ENCODE data around the gene KCNS1. TPM values are rescaled to one million over a fixed set of nuclear protein-coding genes. Genes with fewer than 3 reads are reported as not detected.

KCNS1 gene
- total and polyA plus RNA-seq, 2 experiments from 2014 or later = 0.37 to 3.2 TPM

GRCh38 chr20:45091366-45091765 is 9.6 kb downstream of the KCNS1 start:
- Histone ChIP-seq H2AFZ (no peak overlapping the region), H3K4me1 (ENCODE audit: insufficient read depth) (peaks cover 6% of the 10 kb centered on the region; the same call in 1 of the 2 replicates), H3K4me2 (no peak overlapping the region), H3K27me3 (ENCODE audit: insufficient read depth) (no peaks in the 10 kb centered on the region), H4K20me1 (replicated peaks; ENCODE audit: insufficient read depth) (no peaks in the 10 kb centered on the region), H3K79me2 (replicated peaks; ENCODE audit: insufficient read depth) (no peaks in the 10 kb centered on the region), H3F3A (replicated peaks; ENCODE audit: low read depth) (no peaks in the 10 kb centered on the region), H3K9me2 (ENCODE audit: insufficient read depth) (no peaks in the 10 kb centered on the region), H3K36me3 (ENCODE audit: insufficient read depth) (no peaks in the 10 kb centered on the region; the same call in 1 of the 2 replicates), H3K4me3 (no peak overlapping the region), H3K27ac (ENCODE audit: low read depth) (no peak overlapping the region)
- Mint-ChIP-seq H3K27ac (no peak overlapping the region), H3K9me3 (no peaks in the 10 kb centered on the region), H3K4me1 (peaks cover 14% of the 10 kb centered on the region), H3K4me3 (no peak overlapping the region), H3K36me3 (ENCODE audit: low read depth) (no peaks in the 10 kb centered on the region; the same call in 2 of the 3 replicates), H3K27me3 (ENCODE audit: insufficient read depth, low read depth, poor library complexity) (peaks cover 5% of the 10 kb centered on the region)
- ATAC-seq (no peak), DNase-seq (ENCODE audit: low spot score) (no peak)
- TF ChIP-seq REST (IDR thresholded peaks at IDR 0.05; ENCODE audit: unreplicated experiment) (no peak), STAT1 (IDR thresholded peaks at IDR 0.05; ENCODE audit: unreplicated experiment) (no peak), POLR2AphosphoS5 (IDR thresholded peaks at IDR 0.05; ENCODE audit: low read depth) (no peak), ZNF114 (CRISPR knock-in tag; IDR thresholded peaks at IDR 0.05) (no peak)

DNA sequence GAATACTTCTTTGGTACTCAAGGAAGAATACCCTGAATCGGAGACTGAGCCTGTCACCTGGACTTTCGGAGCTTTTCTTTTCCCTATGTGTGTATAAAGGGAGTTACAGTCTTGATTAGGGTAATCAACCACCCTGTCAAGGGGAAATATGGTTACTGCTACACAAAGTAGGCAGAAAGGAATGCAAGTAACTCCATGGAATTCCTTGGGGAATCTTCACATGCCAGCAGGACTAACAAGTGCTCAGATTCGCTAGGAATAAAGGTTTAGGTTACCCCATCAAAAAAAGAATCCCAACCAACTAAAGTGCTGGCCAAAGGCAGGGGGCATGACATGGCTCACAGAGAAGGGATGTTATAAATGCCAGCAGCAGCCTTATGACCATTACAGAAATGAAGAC is 10.4 kb downstream of the KCNS1 start:
- Mint-ChIP-seq H3K36me3 (ENCODE audit: low read depth) (no peaks in the 10 kb centered on the region; the same call in 2 of the 3 replicates), H3K27me3 (ENCODE audit: insufficient read depth, low read depth, poor library complexity) (peaks cover 3% of the 10 kb centered on the region), H3K4me1 (peaks cover 14% of the 10 kb centered on the region), H3K27ac (no peak overlapping the region), H3K9me3 (no peaks in the 10 kb centered on the region), H3K4me3 (no peak overlapping the region)
- Histone ChIP-seq H3K4me1 (ENCODE audit: insufficient read depth) (peaks cover 6% of the 10 kb centered on the region; the same call in 1 of the 2 replicates), H3K27ac (ENCODE audit: low read depth) (no peak overlapping the region), H3K27me3 (ENCODE audit: insufficient read depth) (no peaks in the 10 kb centered on the region), H3F3A (replicated peaks; ENCODE audit: low read depth) (no peaks in the 10 kb centered on the region), H4K20me1 (replicated peaks; ENCODE audit: insufficient read depth) (no peaks in the 10 kb centered on the region), H3K36me3 (ENCODE audit: insufficient read depth) (no peaks in the 10 kb centered on the region; the same call in 1 of the 2 replicates), H3K9me2 (ENCODE audit: insufficient read depth) (no peaks in the 10 kb centered on the region), H3K4me2 (no peak overlapping the region), H2AFZ (no peak overlapping the region), H3K4me3 (no peak overlapping the region), H3K79me2 (replicated peaks; ENCODE audit: insufficient read depth) (no peaks in the 10 kb centered on the region)
- DNase-seq (ENCODE audit: low spot score) (no peak), ATAC-seq (no peak)
- TF ChIP-seq ZNF462 (CRISPR knock-in tag; IDR thresholded peaks at IDR 0.05) (no peak), STAT1 (IDR thresholded peaks at IDR 0.05; ENCODE audit: unreplicated experiment) (no peak), EZH2 (IDR thresholded peaks at IDR 0.05; ENCODE audit: low read depth, unreplicated experiment) (no peak), JUNB (IDR thresholded peaks at IDR 0.05; ENCODE audit: unreplicated experiment) (no peak), ZNF114 (CRISPR knock-in tag; IDR thresholded peaks at IDR 0.05) (no peak), NANOG (IDR thresholded peaks at IDR 0.05; ENCODE audit: borderline replicate concordance) (no peak), POLR2AphosphoS5 (IDR thresholded peaks at IDR 0.05; ENCODE audit: low read depth) (no peak), CREB1 (CRISPR knock-in tag; IDR thresholded peaks at IDR 0.05; ENCODE audit: low read depth) (no peak), ETS1 (IDR thresholded peaks at IDR 0.05) (no peak), EZH2phosphoT487 (IDR thresholded peaks at IDR 0.05; ENCODE audit: unreplicated experiment) (no peak), ZNF331 (CRISPR knock-in tag; IDR thresholded peaks at IDR 0.05; ENCODE audit: low read depth) (no peak)

Data from GM23338 (cell line).